Smooth muscle cell of the pulmonary artery (primary cell): ENCODE results near the gene CACTIN. TPM values are rescaled to one million over a fixed set of nuclear protein-coding genes. Genes with fewer than 3 reads are reported as not detected.

Experiments
- total RNA-seq: library from RNA; depleted of rRNA; stranded (reverse); fragments of >200 nt; gene quantifications from 2 replicates; pipeline ENCODE4 v1.2.3, GENCODE V29; 2014

CACTIN gene
- total RNA-seq = 21.6 and 26.9 TPM in 2 replicates

GRCh38 chr19:3626473-3627350, at the start of gene CACTIN:
TSS of gene CACTIN (minus strand) at chr19:3626790. CDS start at chr19:3626762, 28 bp downstream.

GRCh38 chr19:3606690-3607289, 19.8 kb downstream of the CACTIN start, which contains the start of gene TBXA2R:
TSS of gene TBXA2R (minus strand) at chr19:3606875. CDS start at chr19:3600634, 6,241 bp downstream.

GRCh38 chr19:3585301-3586126, 41.1 kb downstream of the CACTIN start, which contains the start of gene GIPC3:
TSS of gene GIPC3 (plus strand) at chr19:3585478. CDS start at chr19:3585598, 120 bp downstream.

GRCh38 chr19:3572855-3573161, 53.8 kb downstream of the CACTIN start, which contains the start of gene HMG20B:
TSS of gene HMG20B (plus strand) at chr19:3572944. CDS start at chr19:3573310, 366 bp downstream.

Other genes starting within 250 kb of the CACTIN start
- not detected in 2 replicates for gene SMIM24, start 146.3 kb downstream of the CACTIN start, total RNA-seq
- not detected in 2 replicates for gene SMIM44, start 143.3 kb downstream of the CACTIN start, total RNA-seq
- gene DOHH, start 126.1 kb downstream of the CACTIN start, total RNA-seq = 9.4 and 14.8 TPM in 2 replicates
- gene FZR1, start 120.5 kb downstream of the CACTIN start, total RNA-seq = 36.6 and 40.1 TPM in 2 replicates
- 0.20 TPM in 1 of 2 replicates, not detected in the other for gene TEKTIP1, start 87.6 kb downstream of the CACTIN start, total RNA-seq
- 108 and 163 TPM in 2 replicates for gene MFSD12, start 69.2 kb downstream of the CACTIN start, total RNA-seq
- 58.3 and 59.0 TPM in 2 replicates for gene HMG20B, start 53.8 kb downstream of the CACTIN start, total RNA-seq
- 0.07 and 0.10 TPM in 2 replicates for gene GIPC3, start 41.3 kb downstream of the CACTIN start, total RNA-seq
- gene TBXA2R, start 19.9 kb downstream of the CACTIN start, total RNA-seq = 2.9 and 3.0 TPM in 2 replicates
- gene PIP5K1C, start 73.7 kb upstream of the CACTIN start, total RNA-seq = 55.1 and 85.5 TPM in 2 replicates
- gene TJP3, start 81.6 kb upstream of the CACTIN start, total RNA-seq = not detected in 2 replicates
- 22.9 and 24.4 TPM in 2 replicates for gene APBA3, start 134.9 kb upstream of the CACTIN start, total RNA-seq
- 15.7 and 21.1 TPM in 2 replicates for gene MRPL54, start 135.9 kb upstream of the CACTIN start, total RNA-seq
- gene RAX2, start 145.4 kb upstream of the CACTIN start, total RNA-seq = not detected in 2 replicates
- 0.13 TPM in 1 of 2 replicates, not detected in the other for gene MATK, start 159.6 kb upstream of the CACTIN start, total RNA-seq
- 0.07 TPM in 1 of 2 replicates, not detected in the other for gene ZFR2, start 242.2 kb upstream of the CACTIN start, total RNA-seq